ENCODE measurements around the gene ZNF664.

ZNF664 gene

DNA sequence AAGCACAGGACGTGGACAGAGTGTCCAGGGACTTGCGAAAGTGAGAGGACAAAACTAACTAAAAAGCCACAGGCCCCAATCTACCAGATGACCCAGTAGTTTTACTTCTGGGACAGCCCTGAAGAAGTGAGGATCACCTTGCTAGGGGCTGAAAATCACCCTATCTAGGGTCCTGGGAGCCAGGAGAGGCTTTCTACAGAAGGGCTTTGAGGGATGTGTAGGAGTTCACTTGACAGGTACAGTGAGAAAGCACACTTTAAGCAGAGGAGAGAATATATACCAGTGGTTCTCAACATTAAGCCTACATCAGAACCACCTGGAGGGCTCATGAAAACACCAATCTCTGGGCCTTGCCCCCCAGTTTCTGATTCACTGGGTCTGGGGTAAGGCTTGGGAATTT lies 60.8 kb downstream of the ZNF664 start:
- H2AFZ ChIP-seq (ENCODE audit: low read length, unreplicated experiment) = no peak overlapping the region
- H3K27ac ChIP-seq (ENCODE audit: low read depth, low read length) = no peak overlapping the region
- no peaks in the 10 kb centered on the region for H3K36me3 ChIP-seq (ENCODE audit: insufficient read depth, low read length)
- H3K79me2 ChIP-seq (ENCODE audit: control insufficient read depth, insufficient read depth, low read length, unreplicated experiment) = no peaks in the 10 kb centered on the region
- H3K27me3 ChIP-seq (ENCODE audit: insufficient read depth, low read length) = no peaks in the 10 kb centered on the region
- no peak overlapping the region for H3K4me3 ChIP-seq (ENCODE audit: low read depth, low read length)
- H3K4me1 ChIP-seq (ENCODE audit: control insufficient read depth, insufficient read depth, low read length, unreplicated experiment) = peaks cover 37% of the 10 kb centered on the region

DNA sequence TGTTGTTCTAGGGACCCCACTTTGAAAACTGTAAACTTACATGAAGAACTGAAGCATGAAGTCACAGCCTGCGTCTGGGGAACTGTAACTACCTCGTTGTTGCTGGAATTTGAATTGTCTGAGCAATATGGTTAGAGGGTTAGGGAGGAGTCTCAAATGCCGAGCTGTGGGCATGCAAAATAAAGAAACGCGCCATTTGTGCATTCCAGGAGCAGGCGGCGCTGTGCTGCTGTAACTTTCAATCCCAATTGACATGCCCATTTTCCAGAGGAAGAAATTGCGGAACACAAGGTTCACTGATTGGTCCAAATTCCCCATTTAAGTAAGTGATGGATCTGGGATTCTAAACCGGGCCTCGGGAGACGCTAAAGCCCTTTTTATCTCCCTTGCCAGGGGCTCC lies 61.3 kb downstream of the ZNF664 start:
- no peaks in the 10 kb centered on the region for H3K79me2 ChIP-seq (ENCODE audit: control insufficient read depth, insufficient read depth, low read length, unreplicated experiment)
- no peak overlapping the region for H3K27ac ChIP-seq (ENCODE audit: low read depth, low read length)
- H2AFZ ChIP-seq (ENCODE audit: low read length, unreplicated experiment) = no peak overlapping the region
- no peaks in the 10 kb centered on the region for H3K36me3 ChIP-seq (ENCODE audit: insufficient read depth, low read length)
- H3K4me3 ChIP-seq (ENCODE audit: low read depth, low read length) = no peak overlapping the region
- peaks cover 41% of the 10 kb centered on the region for H3K4me1 ChIP-seq (ENCODE audit: control insufficient read depth, insufficient read depth, low read length, unreplicated experiment)
- H3K27me3 ChIP-seq (ENCODE audit: insufficient read depth, low read length) = no peaks in the 10 kb centered on the region

GRCh38 chr12:124035163-124035562 lies 62.1 kb downstream of the ZNF664 start:
- H3K4me3 ChIP-seq (ENCODE audit: low read depth, low read length) = no peak overlapping the region
- H3K27me3 ChIP-seq (ENCODE audit: insufficient read depth, low read length) = no peaks in the 10 kb centered on the region
- no peaks in the 10 kb centered on the region for H3K79me2 ChIP-seq (ENCODE audit: control insufficient read depth, insufficient read depth, low read length, unreplicated experiment)
- H2AFZ ChIP-seq (ENCODE audit: low read length, unreplicated experiment) = no peak overlapping the region
- no peaks in the 10 kb centered on the region for H3K36me3 ChIP-seq (ENCODE audit: insufficient read depth, low read length)
- peaks cover 37% of the 10 kb centered on the region for H3K4me1 ChIP-seq (ENCODE audit: control insufficient read depth, insufficient read depth, low read length, unreplicated experiment)
- H3K27ac ChIP-seq (ENCODE audit: low read depth, low read length) = no peak overlapping the region

DNA sequence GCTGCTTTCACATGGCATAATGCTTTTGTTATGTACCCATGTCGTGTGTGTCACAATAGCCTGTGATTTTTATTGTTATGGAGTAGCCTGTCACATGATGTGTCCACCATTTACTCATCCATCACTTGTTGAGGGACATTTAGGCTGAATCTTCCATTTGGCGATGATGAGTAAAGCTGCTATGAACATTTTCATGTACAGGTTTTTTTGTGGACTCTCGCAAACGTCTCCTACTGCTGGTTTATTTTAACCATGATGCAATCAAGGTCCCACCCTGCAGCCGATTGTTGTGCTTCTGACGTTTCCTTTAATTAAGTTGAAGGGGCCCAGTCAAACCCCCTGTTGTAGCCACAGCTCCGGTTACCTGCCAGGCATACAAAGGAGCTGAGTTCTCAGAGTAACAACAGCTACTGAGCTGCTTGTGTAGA lies 63.2 kb downstream of the ZNF664 start:
- H3K4me3 ChIP-seq (ENCODE audit: low read depth, low read length) = no peak overlapping the region
- H3K27ac ChIP-seq (ENCODE audit: low read depth, low read length) = no peak overlapping the region
- no peaks in the 10 kb centered on the region for H3K36me3 ChIP-seq (ENCODE audit: insufficient read depth, low read length)
- H3K79me2 ChIP-seq (ENCODE audit: control insufficient read depth, insufficient read depth, low read length, unreplicated experiment) = no peaks in the 10 kb centered on the region
- no peaks in the 10 kb centered on the region for H3K27me3 ChIP-seq (ENCODE audit: insufficient read depth, low read length)
- peak overlapping the region; percentile 97 for H2AFZ ChIP-seq (ENCODE audit: low read length, unreplicated experiment)
- H3K4me1 ChIP-seq (ENCODE audit: control insufficient read depth, insufficient read depth, low read length, unreplicated experiment) = peaks cover 30% of the 10 kb centered on the region

DNA sequence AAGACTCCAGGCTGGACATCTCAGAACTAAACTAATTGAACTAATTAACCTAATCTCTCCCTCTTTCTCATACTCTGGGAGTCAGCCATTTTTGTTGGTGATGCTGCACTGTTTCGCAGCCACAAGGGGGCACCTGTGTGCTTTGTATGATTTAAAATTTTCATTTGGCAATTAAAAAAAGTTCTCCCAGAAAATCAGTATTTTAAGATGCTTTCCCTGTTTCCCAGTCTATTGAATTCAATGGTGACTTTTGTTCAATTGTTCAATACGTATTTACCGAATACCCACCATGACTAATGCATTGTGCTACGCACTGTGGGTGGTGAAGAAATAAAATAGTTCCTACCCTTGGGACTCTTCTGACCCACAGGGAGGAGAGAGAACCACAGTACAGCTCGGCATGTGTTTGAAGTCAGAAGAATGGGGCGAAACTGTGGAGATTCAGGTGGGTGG lies 63.7 kb downstream of the ZNF664 start:
- H2AFZ ChIP-seq (ENCODE audit: low read length, unreplicated experiment) = peak overlapping the region; percentile 97
- no peak overlapping the region for H3K27ac ChIP-seq (ENCODE audit: low read depth, low read length)

DNA sequence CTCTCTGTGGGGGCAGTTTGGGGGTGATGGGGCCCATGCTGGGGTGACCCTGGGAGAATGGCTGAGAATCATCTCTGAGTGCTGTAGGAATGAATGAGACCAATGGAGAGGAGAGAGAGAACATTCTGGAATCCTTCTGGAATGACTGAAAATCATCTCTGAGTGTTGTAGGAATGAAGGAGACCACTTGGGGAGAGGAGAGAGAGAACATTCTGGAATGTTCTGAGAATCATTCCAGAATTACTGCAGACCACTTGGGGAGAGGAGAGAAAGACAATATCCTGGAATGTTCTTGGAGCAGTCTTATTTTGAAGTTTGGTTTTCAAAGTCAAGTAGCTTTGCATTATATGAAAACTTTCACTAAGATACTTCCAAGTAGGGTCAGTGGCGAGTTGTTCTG lies 64.3 kb downstream of the ZNF664 start:
- Histone ChIP-seq H3K27ac (ENCODE audit: low read depth, low read length) (no peak overlapping the region), H3K4me3 (ENCODE audit: low read depth, low read length) (no peak overlapping the region), H3K27me3 (ENCODE audit: insufficient read depth, low read length) (no peaks in the 10 kb centered on the region), H3K4me1 (ENCODE audit: control insufficient read depth, insufficient read depth, low read length, unreplicated experiment) (peaks cover 21% of the 10 kb centered on the region), H3K79me2 (ENCODE audit: control insufficient read depth, insufficient read depth, low read length, unreplicated experiment) (no peaks in the 10 kb centered on the region), H2AFZ (ENCODE audit: low read length, unreplicated experiment) (no peak overlapping the region), H3K36me3 (ENCODE audit: insufficient read depth, low read length) (no peaks in the 10 kb centered on the region)

More for the DNA sequence above, 63.7 kb downstream of the ZNF664 start:
- H3K4me1 ChIP-seq (ENCODE audit: control insufficient read depth, insufficient read depth, low read length, unreplicated experiment) = peaks cover 26% of the 10 kb centered on the region
- no peaks in the 10 kb centered on the region for H3K36me3 ChIP-seq (ENCODE audit: insufficient read depth, low read length)
- H3K4me3 ChIP-seq (ENCODE audit: low read depth, low read length) = no peak overlapping the region
- no peaks in the 10 kb centered on the region for H3K27me3 ChIP-seq (ENCODE audit: insufficient read depth, low read length)
- H3K79me2 ChIP-seq (ENCODE audit: control insufficient read depth, insufficient read depth, low read length, unreplicated experiment) = no peaks in the 10 kb centered on the region

GRCh38 chr12:124039276-124039675 lies 66.3 kb downstream of the ZNF664 start:
- Histone ChIP-seq H3K4me3 (ENCODE audit: low read depth, low read length) (no peak overlapping the region), H3K4me1 (ENCODE audit: control insufficient read depth, insufficient read depth, low read length, unreplicated experiment) (peaks cover 21% of the 10 kb centered on the region), H3K36me3 (ENCODE audit: insufficient read depth, low read length) (no peaks in the 10 kb centered on the region), H2AFZ (ENCODE audit: low read length, unreplicated experiment) (peak overlapping the region; percentile 21), H3K27ac (ENCODE audit: low read depth, low read length) (no peak overlapping the region), H3K27me3 (ENCODE audit: insufficient read depth, low read length) (no peaks in the 10 kb centered on the region), H3K79me2 (ENCODE audit: control insufficient read depth, insufficient read depth, low read length, unreplicated experiment) (no peaks in the 10 kb centered on the region)

- Histone ChIP-seq H3K4me3 (ENCODE audit: low read depth, low read length) (no peak overlapping the region), H3K27ac (ENCODE audit: low read depth, low read length) (no peak overlapping the region), H3K79me2 (ENCODE audit: control insufficient read depth, insufficient read depth, low read length, unreplicated experiment) (no peaks in the 10 kb centered on the region), H3K27me3 (ENCODE audit: insufficient read depth, low read length) (no peaks in the 10 kb centered on the region), H2AFZ (ENCODE audit: low read length, unreplicated experiment) (no peak overlapping the region), H3K4me1 (ENCODE audit: control insufficient read depth, insufficient read depth, low read length, unreplicated experiment) (peaks cover 21% of the 10 kb centered on the region), H3K36me3 (ENCODE audit: insufficient read depth, low read length) (no peaks in the 10 kb centered on the region)
Observed at GRCh38 chr12:124040291-124040690, 67.3 kb downstream of the ZNF664 start.

DNA sequence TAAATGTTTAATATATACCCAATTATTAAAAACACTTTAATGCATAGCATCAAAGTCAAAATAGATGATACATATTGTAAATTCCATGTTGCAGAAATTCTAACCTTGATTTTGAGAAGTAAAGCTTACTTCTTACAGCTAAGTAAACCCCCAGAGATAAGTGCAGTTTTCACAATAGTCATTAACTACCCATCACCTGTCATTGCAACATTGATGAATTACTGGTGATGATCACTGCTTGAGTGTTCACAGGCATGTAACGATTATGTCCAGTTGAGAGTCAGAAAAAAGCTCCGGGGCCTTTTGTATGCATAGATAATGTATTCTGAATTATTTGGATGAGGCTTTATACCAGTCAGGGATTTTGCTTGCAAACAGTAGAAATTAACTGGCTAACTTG lies 67.7 kb downstream of the ZNF664 start:
- Histone ChIP-seq H3K36me3 (ENCODE audit: insufficient read depth, low read length) (no peaks in the 10 kb centered on the region), H2AFZ (ENCODE audit: low read length, unreplicated experiment) (no peak overlapping the region), H3K27me3 (ENCODE audit: insufficient read depth, low read length) (no peaks in the 10 kb centered on the region)

GRCh38 chr12:124041907-124042306 lies 68.9 kb downstream of the ZNF664 start:
- Histone ChIP-seq H2AFZ (ENCODE audit: low read length, unreplicated experiment) (no peak overlapping the region), H3K4me3 (ENCODE audit: low read depth, low read length) (no peak overlapping the region), H3K27me3 (ENCODE audit: insufficient read depth, low read length) (no peaks in the 10 kb centered on the region), H3K4me1 (ENCODE audit: control insufficient read depth, insufficient read depth, low read length, unreplicated experiment) (peaks cover 15% of the 10 kb centered on the region), H3K79me2 (ENCODE audit: control insufficient read depth, insufficient read depth, low read length, unreplicated experiment) (no peaks in the 10 kb centered on the region), H3K36me3 (ENCODE audit: insufficient read depth, low read length) (peaks cover 4% of the 10 kb centered on the region; the same call in 1 of the 2 replicates), H3K27ac (ENCODE audit: low read depth, low read length) (no peak overlapping the region)

More for the DNA sequence above, 67.7 kb downstream of the ZNF664 start:
- no peak overlapping the region for H3K27ac ChIP-seq (ENCODE audit: low read depth, low read length)
- peaks cover 21% of the 10 kb centered on the region for H3K4me1 ChIP-seq (ENCODE audit: control insufficient read depth, insufficient read depth, low read length, unreplicated experiment)
- no peak overlapping the region for H3K4me3 ChIP-seq (ENCODE audit: low read depth, low read length)
- H3K79me2 ChIP-seq (ENCODE audit: control insufficient read depth, insufficient read depth, low read length, unreplicated experiment) = no peaks in the 10 kb centered on the region

GRCh38 chr12:124044021-124044420 lies 71.0 kb downstream of the ZNF664 start:
- Histone ChIP-seq H3K27ac (ENCODE audit: low read depth, low read length) (no peak overlapping the region), H2AFZ (ENCODE audit: low read length, unreplicated experiment) (no peak overlapping the region), H3K79me2 (ENCODE audit: control insufficient read depth, insufficient read depth, low read length, unreplicated experiment) (no peaks in the 10 kb centered on the region)

More at GRCh38 chr12:124044021-124044420, 71.0 kb downstream of the ZNF664 start:
- no peaks in the 10 kb centered on the region for H3K27me3 ChIP-seq (ENCODE audit: insufficient read depth, low read length)
- peaks cover 9% of the 10 kb centered on the region for H3K4me1 ChIP-seq (ENCODE audit: control insufficient read depth, insufficient read depth, low read length, unreplicated experiment)
- H3K36me3 ChIP-seq (ENCODE audit: insufficient read depth, low read length) = peaks cover 4% of the 10 kb centered on the region; the same call in 1 of the 2 replicates
- no peak overlapping the region for H3K4me3 ChIP-seq (ENCODE audit: low read depth, low read length)
